HG03139 (cell line): ENCODE results near the gene ZFP42.
"Not testable (repeated sequence)": the region's sequence is repeated elsewhere in the genome, so short reads cannot be mapped to it uniquely, and the experiment has no call there.

Source experiments
- ATAC-seq: cut with Tn5 transposase; IDR thresholded peaks from one replicate; pipeline ENCODE4 v1.9.1; 2021; ENCODE audit not compliant: unreplicated experiment

The ZFP42 gene

GRCh38 chr4:188018262-188018661 is 22.7 kb downstream of the ZFP42 start:
- no peak for ATAC-seq

DNA sequence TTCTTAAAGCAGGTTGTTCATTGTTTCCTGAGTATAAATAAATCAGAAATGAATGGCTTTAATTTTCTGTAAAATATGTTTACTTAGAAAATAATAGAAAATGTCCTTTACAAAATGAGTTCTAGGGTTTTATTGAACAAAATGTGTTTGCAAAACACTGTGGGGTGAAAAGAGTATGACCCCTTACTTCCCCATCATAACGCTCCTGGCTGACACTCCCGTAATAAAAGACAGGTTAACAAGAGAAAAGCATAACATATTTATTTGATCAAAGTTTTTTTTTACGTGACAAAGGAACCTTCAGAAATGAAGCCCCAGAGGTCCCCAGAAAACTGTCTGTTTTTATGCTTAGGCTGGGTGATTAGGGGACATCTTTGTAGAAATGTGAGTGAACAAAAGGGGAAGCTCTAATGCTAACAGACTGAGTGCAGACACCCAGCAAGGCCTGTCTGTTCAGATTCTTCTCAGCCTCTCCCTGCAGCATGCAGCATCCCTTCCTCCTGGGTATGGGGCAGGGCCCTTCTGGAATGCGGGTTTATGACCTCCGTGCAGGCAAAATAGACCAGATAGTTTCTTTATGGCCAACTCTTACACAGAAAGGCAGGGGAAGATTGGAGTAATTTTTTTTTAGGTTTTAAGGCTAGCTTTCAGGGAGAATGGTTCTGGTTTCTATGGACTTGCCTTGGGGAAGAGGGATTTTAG is 26.1 kb downstream of the ZFP42 start:
- ATAC-seq = no peak

- no peak for ATAC-seq
Measured at GRCh38 chr4:188023682-188024081, 28.1 kb downstream of the ZFP42 start.

GRCh38 chr4:188025476-188025875 is 29.9 kb downstream of the ZFP42 start:
- no peak for ATAC-seq

DNA sequence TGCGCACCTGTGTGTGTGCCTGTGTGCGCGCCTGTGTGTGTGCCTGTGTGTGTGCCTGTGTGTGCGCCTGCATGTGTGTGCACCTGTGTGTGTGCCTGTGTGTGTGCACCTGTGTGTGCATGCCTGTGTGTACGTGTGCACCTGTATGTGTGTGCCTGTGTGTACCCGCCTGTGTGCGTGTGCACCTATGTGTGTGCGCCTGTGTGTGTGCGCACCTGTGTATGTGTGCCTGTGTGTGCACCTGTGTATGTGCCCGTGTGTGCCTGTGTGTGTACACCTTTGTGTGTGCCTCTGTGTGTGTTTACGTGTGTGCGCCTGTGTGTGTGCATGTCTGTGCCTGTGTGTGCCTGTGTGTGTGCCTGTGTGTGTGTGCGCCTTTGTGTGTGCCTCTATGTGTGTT is 33.5 kb downstream of the ZFP42 start:
- no peak for ATAC-seq

DNA sequence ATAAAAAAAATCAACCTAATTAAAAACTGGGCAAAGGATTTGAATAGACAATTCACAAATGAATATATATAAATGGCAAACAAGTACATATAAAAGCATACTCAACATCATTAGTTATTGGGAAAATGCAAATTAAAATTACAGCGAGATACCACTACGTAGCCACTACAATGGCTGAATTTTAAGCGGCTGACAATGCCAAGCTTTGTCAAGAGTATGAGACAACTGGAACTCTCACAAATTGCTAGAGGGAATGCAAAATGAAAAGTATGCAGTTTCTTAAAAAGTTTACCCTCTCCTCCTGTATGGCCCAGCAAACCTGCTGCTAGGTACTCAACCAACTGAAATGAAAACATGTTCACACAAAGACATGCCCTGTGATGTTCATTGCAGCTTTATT is 34.8 kb downstream of the ZFP42 start:
- no peak for ATAC-seq

- no peak for ATAC-seq
Measured at GRCh38 chr4:188031751-188032150, 36.2 kb downstream of the ZFP42 start.

GRCh38 chr4:188032170-188032569 is 36.6 kb downstream of the ZFP42 start:
- ATAC-seq = no peak

GRCh38 chr4:188032583-188032982 is 37.0 kb downstream of the ZFP42 start:
- ATAC-seq = no peak

GRCh38 chr4:188037003-188037713 is 41.6 kb downstream of the ZFP42 start:
- no peak for ATAC-seq

GRCh38 chr4:188041721-188042120 is 46.1 kb downstream of the ZFP42 start:
- ATAC-seq = no peak

GRCh38 chr4:188042191-188042590 is 46.6 kb downstream of the ZFP42 start:
- no peak for ATAC-seq

GRCh38 chr4:188043154-188043553 is 47.6 kb downstream of the ZFP42 start:
- no peak for ATAC-seq

- ATAC-seq = not testable (repeated sequence)
Measured at GRCh38 chr4:188045461-188045860, 49.9 kb downstream of the ZFP42 start.

DNA sequence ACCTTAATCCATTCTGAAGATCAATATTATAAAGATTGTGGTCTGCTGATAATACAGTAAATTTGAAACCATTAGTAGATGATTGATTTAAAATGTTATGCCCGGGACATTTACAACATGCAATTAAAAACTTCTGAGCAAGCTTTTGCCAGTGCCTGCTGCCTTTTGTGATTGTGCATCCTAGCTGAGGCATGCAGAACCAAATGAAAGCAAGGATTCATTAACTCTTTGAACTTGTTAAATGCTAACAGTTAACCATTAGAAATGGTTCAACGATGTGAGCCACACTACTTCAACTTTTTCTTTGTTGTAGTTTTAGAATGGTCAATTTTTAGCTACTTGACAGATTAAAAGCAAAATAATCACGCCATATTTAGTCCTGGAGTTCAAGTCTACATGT is 51.1 kb downstream of the ZFP42 start:
- ATAC-seq = no peak

GRCh38 chr4:188053302-188053701 is 57.7 kb downstream of the ZFP42 start:
- ATAC-seq = no peak
